GM23338 (cell line): ENCODE data around the gene GIGYF1.

Experiments used
- EZH2 ChIP-seq: fragments of 200-600 bp; sonication (generic); IDR thresholded peaks from one replicate; pipeline ENCODE4 v1.8.0; 2017; ENCODE audit warnings: antibody characterized with exemption, mild to moderate bottlenecking, low read depth; ENCODE audit not compliant: unreplicated experiment
- EZH2phosphoT487 ChIP-seq: fragments of 200-600 bp; sonication (generic); IDR thresholded peaks from one replicate; pipeline ENCODE4 v1.8.1; 2018; ENCODE audit warnings: antibody characterized with exemption; ENCODE audit not compliant: unreplicated experiment
- TF ChIP-seq, protein P1 (sequence below): IDR thresholded peaks from one replicate; pipeline ENCODE4 v1.6.1; 2018; ENCODE audit warnings: antibody characterized with exemption; ENCODE audit not compliant: unreplicated experiment
- TF ChIP-seq, protein P2 (sequence below), 2 experiments: fragments of 200-600 bp in 1 of 2; sonication (generic) in 1 of 2; conservative IDR thresholded peaks; 2 replicates each; pipeline versions ENCODE4 v1.5.1 to v1.6.1; 2016 to 2017; ENCODE audit warnings: antibody characterized with exemption in 2 of 2, low read depth in 2 of 2, mild to moderate bottlenecking in 2 of 2, moderate library complexity in 1 of 2

- TF ChIP-seq, protein P1, sequence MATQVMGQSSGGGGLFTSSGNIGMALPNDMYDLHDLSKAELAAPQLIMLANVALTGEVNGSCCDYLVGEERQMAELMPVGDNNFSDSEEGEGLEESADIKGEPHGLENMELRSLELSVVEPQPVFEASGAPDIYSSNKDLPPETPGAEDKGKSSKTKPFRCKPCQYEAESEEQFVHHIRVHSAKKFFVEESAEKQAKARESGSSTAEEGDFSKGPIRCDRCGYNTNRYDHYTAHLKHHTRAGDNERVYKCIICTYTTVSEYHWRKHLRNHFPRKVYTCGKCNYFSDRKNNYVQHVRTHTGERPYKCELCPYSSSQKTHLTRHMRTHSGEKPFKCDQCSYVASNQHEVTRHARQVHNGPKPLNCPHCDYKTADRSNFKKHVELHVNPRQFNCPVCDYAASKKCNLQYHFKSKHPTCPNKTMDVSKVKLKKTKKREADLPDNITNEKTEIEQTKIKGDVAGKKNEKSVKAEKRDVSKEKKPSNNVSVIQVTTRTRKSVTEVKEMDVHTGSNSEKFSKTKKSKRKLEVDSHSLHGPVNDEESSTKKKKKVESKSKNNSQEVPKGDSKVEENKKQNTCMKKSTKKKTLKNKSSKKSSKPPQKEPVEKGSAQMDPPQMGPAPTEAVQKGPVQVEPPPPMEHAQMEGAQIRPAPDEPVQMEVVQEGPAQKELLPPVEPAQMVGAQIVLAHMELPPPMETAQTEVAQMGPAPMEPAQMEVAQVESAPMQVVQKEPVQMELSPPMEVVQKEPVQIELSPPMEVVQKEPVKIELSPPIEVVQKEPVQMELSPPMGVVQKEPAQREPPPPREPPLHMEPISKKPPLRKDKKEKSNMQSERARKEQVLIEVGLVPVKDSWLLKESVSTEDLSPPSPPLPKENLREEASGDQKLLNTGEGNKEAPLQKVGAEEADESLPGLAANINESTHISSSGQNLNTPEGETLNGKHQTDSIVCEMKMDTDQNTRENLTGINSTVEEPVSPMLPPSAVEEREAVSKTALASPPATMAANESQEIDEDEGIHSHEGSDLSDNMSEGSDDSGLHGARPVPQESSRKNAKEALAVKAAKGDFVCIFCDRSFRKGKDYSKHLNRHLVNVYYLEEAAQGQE = no peak
- TF ChIP-seq EZH2phosphoT487 (no peak), EZH2 (no peak)
- TF ChIP-seq, protein P2, sequence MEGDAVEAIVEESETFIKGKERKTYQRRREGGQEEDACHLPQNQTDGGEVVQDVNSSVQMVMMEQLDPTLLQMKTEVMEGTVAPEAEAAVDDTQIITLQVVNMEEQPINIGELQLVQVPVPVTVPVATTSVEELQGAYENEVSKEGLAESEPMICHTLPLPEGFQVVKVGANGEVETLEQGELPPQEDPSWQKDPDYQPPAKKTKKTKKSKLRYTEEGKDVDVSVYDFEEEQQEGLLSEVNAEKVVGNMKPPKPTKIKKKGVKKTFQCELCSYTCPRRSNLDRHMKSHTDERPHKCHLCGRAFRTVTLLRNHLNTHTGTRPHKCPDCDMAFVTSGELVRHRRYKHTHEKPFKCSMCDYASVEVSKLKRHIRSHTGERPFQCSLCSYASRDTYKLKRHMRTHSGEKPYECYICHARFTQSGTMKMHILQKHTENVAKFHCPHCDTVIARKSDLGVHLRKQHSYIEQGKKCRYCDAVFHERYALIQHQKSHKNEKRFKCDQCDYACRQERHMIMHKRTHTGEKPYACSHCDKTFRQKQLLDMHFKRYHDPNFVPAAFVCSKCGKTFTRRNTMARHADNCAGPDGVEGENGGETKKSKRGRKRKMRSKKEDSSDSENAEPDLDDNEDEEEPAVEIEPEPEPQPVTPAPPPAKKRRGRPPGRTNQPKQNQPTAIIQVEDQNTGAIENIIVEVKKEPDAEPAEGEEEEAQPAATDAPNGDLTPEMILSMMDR (conservative IDR thresholded peaks at IDR 0.05; ENCODE audit: low read depth in 2 of 2) = no peak
Observed at GRCh38 chr7:100687261-100687660, 6.8 kb downstream of the GIGYF1 start.
